Parathyroid adenoma (tissue), 2 donors: Measurements from ENCODE around the gene KIN.

Experiments
- H2AFZ ChIP-seq: fragments of 300-600 bp; sonication (generic); one replicate; pipeline ENCODE4 v1.7.0; 2017; ENCODE audit warnings: antibody characterized with exemption, mild to moderate bottlenecking
- H3K27ac ChIP-seq: fragments of 300-600 bp; sonication (generic); one replicate; pipeline ENCODE4 v1.7.0; 2017
- H3K27me3 ChIP-seq: fragments of 300-600 bp; sonication (generic); one replicate; pipeline ENCODE4 v1.7.0; 2017; ENCODE audit warnings: low read length; ENCODE audit not compliant: control insufficient read depth, insufficient read depth
- H3K36me3 ChIP-seq: fragments of 300-600 bp; sonication (generic); one replicate; pipeline ENCODE4 v1.7.0; 2017; ENCODE audit warnings: low read length; ENCODE audit not compliant: control insufficient read depth, insufficient read depth
- H3K4me1 ChIP-seq: fragments of 300-600 bp; sonication (generic); one replicate; pipeline ENCODE4 v1.7.0; 2017; ENCODE audit warnings: control low read depth
- H3K4me2 ChIP-seq: fragments of 300-600 bp; sonication (generic); one replicate; pipeline ENCODE4 v1.7.0; 2017; ENCODE audit warnings: low read length
- H3K4me3 ChIP-seq: fragments of 300-600 bp; sonication (generic); one replicate; pipeline ENCODE4 v1.7.0; 2017; ENCODE audit warnings: low read depth, low read length
- H3K79me2 ChIP-seq: fragments of 300-600 bp; sonication (generic); one replicate; pipeline ENCODE4 v1.7.0; 2017; ENCODE audit warnings: control low read depth
- H3K9ac ChIP-seq: fragments of 300-600 bp; sonication (generic); one replicate; pipeline ENCODE4 v1.7.0; 2017; ENCODE audit warnings: mild to moderate bottlenecking
- H3K9me3 ChIP-seq: fragments of 300-600 bp; sonication (generic); one replicate; pipeline ENCODE4 v1.7.0; 2017; ENCODE audit warnings: low read length; ENCODE audit not compliant: control insufficient read depth
- TF ChIP-seq, protein P1 (sequence below): fragments of 300-600 bp; sonication (generic); IDR thresholded peaks from one replicate; pipeline ENCODE4 v1.7.0; 2017; ENCODE audit warnings: antibody characterized with exemption, mild to moderate bottlenecking
- donor health status: primary hyperparathyroidism.

Gene KIN

GRCh38 chr10:7734821-7735220 is 53.0 kb downstream of the KIN start:
- no peaks in the 10 kb centered on the region for H3K79me2 ChIP-seq
- no peaks in the 10 kb centered on the region for H3K36me3 ChIP-seq
- H3K4me1 ChIP-seq, result no peaks in the 10 kb centered on the region
- H3K9me3 ChIP-seq, result no peaks in the 10 kb centered on the region
- no peak overlapping the region for H3K27ac ChIP-seq
- H3K4me2 ChIP-seq, result no peak overlapping the region
- TF ChIP-seq, protein P1, sequence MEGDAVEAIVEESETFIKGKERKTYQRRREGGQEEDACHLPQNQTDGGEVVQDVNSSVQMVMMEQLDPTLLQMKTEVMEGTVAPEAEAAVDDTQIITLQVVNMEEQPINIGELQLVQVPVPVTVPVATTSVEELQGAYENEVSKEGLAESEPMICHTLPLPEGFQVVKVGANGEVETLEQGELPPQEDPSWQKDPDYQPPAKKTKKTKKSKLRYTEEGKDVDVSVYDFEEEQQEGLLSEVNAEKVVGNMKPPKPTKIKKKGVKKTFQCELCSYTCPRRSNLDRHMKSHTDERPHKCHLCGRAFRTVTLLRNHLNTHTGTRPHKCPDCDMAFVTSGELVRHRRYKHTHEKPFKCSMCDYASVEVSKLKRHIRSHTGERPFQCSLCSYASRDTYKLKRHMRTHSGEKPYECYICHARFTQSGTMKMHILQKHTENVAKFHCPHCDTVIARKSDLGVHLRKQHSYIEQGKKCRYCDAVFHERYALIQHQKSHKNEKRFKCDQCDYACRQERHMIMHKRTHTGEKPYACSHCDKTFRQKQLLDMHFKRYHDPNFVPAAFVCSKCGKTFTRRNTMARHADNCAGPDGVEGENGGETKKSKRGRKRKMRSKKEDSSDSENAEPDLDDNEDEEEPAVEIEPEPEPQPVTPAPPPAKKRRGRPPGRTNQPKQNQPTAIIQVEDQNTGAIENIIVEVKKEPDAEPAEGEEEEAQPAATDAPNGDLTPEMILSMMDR, result no peak
- H3K27me3 ChIP-seq, result no peaks in the 10 kb centered on the region
- no peak overlapping the region for H3K9ac ChIP-seq
- H3K4me3 ChIP-seq, result no peak overlapping the region
- no peak overlapping the region for H2AFZ ChIP-seq

DNA sequence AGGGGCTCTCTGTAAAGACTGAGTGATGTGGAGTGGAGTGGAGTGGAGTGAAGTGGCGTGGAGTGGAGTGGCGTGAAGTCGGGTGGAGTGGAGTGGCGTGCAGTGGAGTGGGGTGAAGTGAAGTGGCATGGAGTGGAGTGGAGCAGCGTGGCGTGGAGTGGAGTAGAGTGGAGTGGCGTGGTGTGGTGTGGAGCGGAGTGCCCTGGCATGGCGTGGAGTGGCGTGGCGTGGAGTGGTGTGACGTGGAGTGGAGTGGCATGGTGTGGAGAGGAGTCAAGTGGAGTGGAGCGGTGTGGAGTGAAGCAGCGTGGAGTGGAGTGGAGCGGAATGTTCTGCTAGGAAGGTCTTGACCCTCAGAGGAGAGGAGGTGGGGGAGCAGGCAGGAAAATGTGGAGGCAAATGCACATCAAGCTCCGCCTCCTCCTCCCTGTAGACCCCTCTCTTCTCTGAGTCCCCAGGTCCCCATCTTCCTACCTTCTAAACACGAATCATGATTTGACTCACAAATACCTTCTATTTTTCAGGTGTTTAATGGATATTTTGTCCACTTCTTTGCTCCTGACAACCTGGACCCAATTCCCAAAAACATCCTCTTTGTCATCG is 64.8 kb downstream of the KIN start:
- Histone ChIP-seq H3K4me1 (no peaks in the 10 kb centered on the region), H3K79me2 (no peaks in the 10 kb centered on the region), H3K27ac (no peak overlapping the region), H3K27me3 (no peaks in the 10 kb centered on the region), H3K9ac (no peak overlapping the region), H3K4me2 (no peak overlapping the region), H3K4me3 (no peak overlapping the region), H3K36me3 (no peaks in the 10 kb centered on the region), H2AFZ (no peak overlapping the region), H3K9me3 (no peaks in the 10 kb centered on the region)
- TF ChIP-seq, protein P1, result no peak

GRCh38 chr10:7720478-7720877 is 67.3 kb downstream of the KIN start:
- TF ChIP-seq, protein P1, result no peak
- Histone ChIP-seq H3K4me1 (no peaks in the 10 kb centered on the region), H3K27ac (no peak overlapping the region), H3K9ac (no peak overlapping the region), H3K4me2 (no peak overlapping the region), H3K36me3 (no peaks in the 10 kb centered on the region), H2AFZ (no peak overlapping the region), H3K9me3 (no peaks in the 10 kb centered on the region), H3K4me3 (no peak overlapping the region), H3K79me2 (no peaks in the 10 kb centered on the region), H3K27me3 (no peaks in the 10 kb centered on the region)

DNA sequence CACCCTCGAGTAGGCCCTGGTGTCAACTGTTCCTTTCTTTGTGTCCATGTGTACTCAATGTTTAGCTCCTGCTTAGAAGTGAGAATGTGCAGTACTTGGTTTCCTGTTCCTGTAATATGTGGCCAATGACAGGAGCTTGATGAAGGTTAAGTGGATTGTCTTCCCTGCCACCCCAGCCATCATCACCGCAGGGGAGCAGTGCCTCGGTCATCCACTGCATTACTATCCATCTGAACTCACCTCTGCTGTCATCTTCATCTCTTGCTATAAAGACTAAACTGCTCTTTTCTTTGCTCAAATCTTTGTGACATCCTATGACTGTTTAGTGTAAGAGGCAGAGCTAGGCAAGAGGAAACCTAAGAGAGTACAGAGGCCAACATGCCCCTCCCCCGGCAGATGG is 69.1 kb downstream of the KIN start:
- no peak overlapping the region for H3K9ac ChIP-seq
- H2AFZ ChIP-seq, result no peak overlapping the region
- no peaks in the 10 kb centered on the region for H3K9me3 ChIP-seq
- no peaks in the 10 kb centered on the region for H3K4me1 ChIP-seq
- H3K4me2 ChIP-seq, result no peak overlapping the region
- no peak overlapping the region for H3K27ac ChIP-seq
- no peak overlapping the region for H3K4me3 ChIP-seq
- H3K36me3 ChIP-seq, result no peaks in the 10 kb centered on the region
- TF ChIP-seq, protein P1, result no peak
- H3K79me2 ChIP-seq, result no peaks in the 10 kb centered on the region
- H3K27me3 ChIP-seq, result no peaks in the 10 kb centered on the region

GRCh38 chr10:7717767-7718166 is 70.0 kb downstream of the KIN start:
- Histone ChIP-seq H3K9ac (no peak overlapping the region), H2AFZ (no peak overlapping the region), H3K4me1 (no peaks in the 10 kb centered on the region), H3K27me3 (no peaks in the 10 kb centered on the region), H3K27ac (no peak overlapping the region), H3K4me2 (no peak overlapping the region), H3K79me2 (no peaks in the 10 kb centered on the region), H3K36me3 (no peaks in the 10 kb centered on the region), H3K4me3 (no peak overlapping the region), H3K9me3 (no peaks in the 10 kb centered on the region)
- TF ChIP-seq, protein P1, result no peak
